ENCODE measurements around the gene TNFRSF25. TPM values are rescaled to one million over a fixed set of nuclear protein-coding genes. Genes with fewer than 3 reads are reported as not detected.

TNFRSF25 gene
- total and polyA plus RNA-seq, 10 of the 15 experiments (the other 5 are each of a cell fraction or from before 2014, with no cell fraction given) = 0.23 to 8.6 (median 0.46) TPM; not detected in 5

GRCh38 chr1:6450005-6450450 is 15.9 kb downstream of the TNFRSF25 start:
- H3K79me2 ChIP-seq (ENCODE audit: control insufficient read depth, insufficient read depth, low read length) = no peaks in the 10 kb centered on the region
- CTCF ChIA-PET = interaction anchor here (1.6 to 1.7 kb wide), 2 partner anchors 11 to 102 kb away, joined by 5 to 7 read pairs; no protein-coding TSS in a partner anchor
- no peak overlapping the region for H3K9ac ChIP-seq (ENCODE audit: control insufficient read depth, insufficient read depth, low read length)
- H3K27ac ChIP-seq (ENCODE audit: control insufficient read depth, insufficient read depth) = no peak overlapping the region
- no peak for TF ChIP-seq ZBTB33 (IDR thresholded peaks at IDR 0.05)
- no peak for TF ChIP-seq EGR1 (IDR thresholded peaks at IDR 0.05; ENCODE audit: borderline replicate concordance in 1 of 2, low read depth in 2 of 2, low read length in 2 of 2)
- no peak for TF ChIP-seq FOXM1 (IDR thresholded peaks at IDR 0.05; ENCODE audit: low read depth, low read length)
- TF ChIP-seq ZNF24 (IDR thresholded peaks at IDR 0.05) = no peak
- TF ChIP-seq RBBP5 (conservative IDR thresholded peaks at IDR 0.05) = no peak
- TF ChIP-seq BHLHE40 (IDR thresholded peaks at IDR 0.05; ENCODE audit: borderline replicate concordance in 1 of 2, low read depth in 2 of 2, low read length in 1 of 2) = no peak
- no peak for TF ChIP-seq ZNF217 (IDR thresholded peaks at IDR 0.05)
- no peak for TF ChIP-seq MYC (IDR thresholded peaks at IDR 0.05; ENCODE audit: insufficient read depth, insufficient read length, insufficient replicate concordance, low read length, severe bottlenecking)
- no peak for TF ChIP-seq SMC3 (IDR thresholded peaks at IDR 0.05; ENCODE audit: borderline replicate concordance, low read length)
- TF ChIP-seq ELK1 (IDR thresholded peaks at IDR 0.05; ENCODE audit: low read depth, low read length) = no peak
- TF ChIP-seq NBN (IDR thresholded peaks at IDR 0.05) = no peak
- TF ChIP-seq GATAD2B (conservative IDR thresholded peaks at IDR 0.05; ENCODE audit: low read depth) = no peak
- no peak for TF ChIP-seq CEBPB (IDR thresholded peaks at IDR 0.05; ENCODE audit: borderline replicate concordance in 1 of 2, low read depth in 2 of 2, low read length in 2 of 2)
- TF ChIP-seq SIN3A (IDR thresholded peaks at IDR 0.05; ENCODE audit: low read depth, low read length) = no peak
- no peak for TF ChIP-seq FOS (IDR thresholded peaks at IDR 0.05; ENCODE audit: borderline replicate concordance, extremely low read depth, insufficient read length)
- no peak for TF ChIP-seq WRNIP1 (IDR thresholded peaks at IDR 0.05; ENCODE audit: borderline replicate concordance, low read depth, low read length)
- no peak for TF ChIP-seq KAT2A (conservative IDR thresholded peaks at IDR 0.05; ENCODE audit: control insufficient read depth, low read depth, low read length)
- TF ChIP-seq CBFB (IDR thresholded peaks at IDR 0.05; ENCODE audit: low read depth) = no peak
- TF ChIP-seq ZBED1 (IDR thresholded peaks at IDR 0.05; ENCODE audit: borderline replicate concordance) = no peak
- no peak for TF ChIP-seq SUZ12 (IDR thresholded peaks at IDR 0.05; ENCODE audit: unreplicated experiment)
- ATAC-seq (no peak), DNase-seq (ENCODE audit: low read depth, low spot score) (no peak), FAIRE-seq (no peak)
- SMC1A ChIA-PET (ENCODE audit: uncharacterized antibody, unreplicated experiment) = no interaction called here
- peaks cover 5 to 6% of the 10 kb centered on the region in 2 experiments; a peak in 3 of 4 replicates for H3K27me3 ChIP-seq (replicated peaks in 1 of 2; ENCODE audit: control insufficient read depth in 2 of 2, insufficient read depth in 2 of 2, low read length in 1 of 2)
- H3K9me3 ChIP-seq (replicated peaks; ENCODE audit: control insufficient read depth, insufficient read depth, low read length) = no peaks in the 10 kb centered on the region
- in situ Hi-C loops (cut with MboI) = no loop called here
- POLR2A ChIA-PET = no interaction called here
- no peaks in the 10 kb centered on the region; the same call in 1 of the 2 replicates for H3K4me1 ChIP-seq (ENCODE audit: control insufficient read depth, insufficient read depth, low read length)
- RAD21 ChIA-PET (ENCODE audit: unreplicated experiment) = interaction anchor here (0.8 kb wide), 1 partner anchor 14 kb away, joined by 3 read pairs; no protein-coding TSS in a partner anchor
- no peaks in the 10 kb centered on the region for H4K20me1 ChIP-seq (ENCODE audit: control insufficient read depth, insufficient read depth)
- H3K4me2 ChIP-seq (ENCODE audit: control insufficient read depth, insufficient read depth) = no peak overlapping the region
- no TSS peak for BruUV-seq (replicated peaks)
- intact Hi-C loops (cut with micrococcal nuclease; ENCODE audit: unreplicated experiment) = no loop called here
- H3K36me3 ChIP-seq (ENCODE audit: control insufficient read depth in 2 of 2, insufficient read depth in 2 of 2, low read length in 1 of 2) = no peaks in the 10 kb centered on the region
- no peak overlapping the region for H3K4me3 ChIP-seq
- WGBS (ENCODE audit: insufficient coverage, insufficient replicate concordance, low lambda C conversion rate, missing lambda C conversion rate) = 9% methylated on average over 3 of the region's 7 CpGs
- no peak overlapping the region for H2AFZ ChIP-seq (ENCODE audit: control insufficient read depth, low read depth, low read length)
